ENCODE data around the gene TLR1.
"Not testable (repeated sequence)": the region's sequence is repeated elsewhere in the genome, so short reads cannot be mapped to it uniquely, and the experiment has no call there.

The TLR1 gene, protein sequence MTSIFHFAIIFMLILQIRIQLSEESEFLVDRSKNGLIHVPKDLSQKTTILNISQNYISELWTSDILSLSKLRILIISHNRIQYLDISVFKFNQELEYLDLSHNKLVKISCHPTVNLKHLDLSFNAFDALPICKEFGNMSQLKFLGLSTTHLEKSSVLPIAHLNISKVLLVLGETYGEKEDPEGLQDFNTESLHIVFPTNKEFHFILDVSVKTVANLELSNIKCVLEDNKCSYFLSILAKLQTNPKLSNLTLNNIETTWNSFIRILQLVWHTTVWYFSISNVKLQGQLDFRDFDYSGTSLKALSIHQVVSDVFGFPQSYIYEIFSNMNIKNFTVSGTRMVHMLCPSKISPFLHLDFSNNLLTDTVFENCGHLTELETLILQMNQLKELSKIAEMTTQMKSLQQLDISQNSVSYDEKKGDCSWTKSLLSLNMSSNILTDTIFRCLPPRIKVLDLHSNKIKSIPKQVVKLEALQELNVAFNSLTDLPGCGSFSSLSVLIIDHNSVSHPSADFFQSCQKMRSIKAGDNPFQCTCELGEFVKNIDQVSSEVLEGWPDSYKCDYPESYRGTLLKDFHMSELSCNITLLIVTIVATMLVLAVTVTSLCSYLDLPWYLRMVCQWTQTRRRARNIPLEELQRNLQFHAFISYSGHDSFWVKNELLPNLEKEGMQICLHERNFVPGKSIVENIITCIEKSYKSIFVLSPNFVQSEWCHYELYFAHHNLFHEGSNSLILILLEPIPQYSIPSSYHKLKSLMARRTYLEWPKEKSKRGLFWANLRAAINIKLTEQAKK

DNA sequence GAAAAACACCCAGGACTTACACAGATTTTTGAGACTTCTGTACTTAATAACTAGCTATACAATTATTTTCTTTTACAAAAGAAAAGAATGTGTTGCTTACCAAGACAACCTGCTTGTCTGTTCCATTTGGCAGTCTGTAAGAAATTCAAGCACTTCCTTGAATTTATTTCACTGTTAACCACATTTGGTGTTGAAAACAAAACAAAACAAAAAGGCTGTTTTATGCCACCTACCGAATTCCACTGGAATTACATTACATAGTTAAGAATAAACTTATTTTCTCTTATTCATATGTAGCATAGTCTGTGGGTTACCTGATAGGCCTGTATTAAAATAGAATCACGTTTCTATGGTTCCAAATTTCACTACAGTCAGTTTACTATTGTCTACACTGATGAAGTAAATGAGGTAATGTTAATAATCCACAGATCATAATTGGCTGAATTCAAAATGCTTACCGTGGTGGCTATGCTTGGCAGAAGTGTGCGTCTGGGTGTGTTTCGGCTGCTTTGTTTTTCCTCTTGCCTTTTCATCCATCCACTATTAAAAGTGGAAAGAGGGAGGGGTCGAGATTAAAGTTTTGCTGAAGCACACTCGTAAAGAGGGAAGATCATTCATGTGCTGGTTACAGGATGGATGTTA, at the start of gene TLR1:
Gene TLR1 (minus strand): TSS at position 138 of the 642 bp plus-strand sequence. CDS start 5,960 bp downstream, outside the sequence.
- no peak for DNase-seq

DNA sequence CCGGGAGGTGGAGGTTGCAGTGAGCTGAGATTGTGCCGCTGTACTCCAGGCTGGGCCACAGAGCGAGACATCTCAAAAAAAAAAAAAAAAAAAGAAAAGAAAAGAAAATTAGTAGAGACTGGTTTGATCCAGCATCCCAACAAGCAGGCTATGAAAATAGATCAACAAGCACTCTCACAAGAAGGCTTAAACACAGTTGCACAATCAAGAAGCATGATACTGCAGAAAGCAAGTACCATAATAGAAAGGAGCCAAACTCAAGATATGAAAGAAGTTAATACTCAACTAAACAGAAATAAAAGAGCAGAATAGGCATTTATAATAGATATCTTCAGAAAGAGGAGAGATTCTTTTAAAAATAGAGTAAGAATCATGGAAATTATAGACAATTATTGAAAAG, 41.4 kb upstream of the TLR1 start:
- DNase-seq = no peak

DNA sequence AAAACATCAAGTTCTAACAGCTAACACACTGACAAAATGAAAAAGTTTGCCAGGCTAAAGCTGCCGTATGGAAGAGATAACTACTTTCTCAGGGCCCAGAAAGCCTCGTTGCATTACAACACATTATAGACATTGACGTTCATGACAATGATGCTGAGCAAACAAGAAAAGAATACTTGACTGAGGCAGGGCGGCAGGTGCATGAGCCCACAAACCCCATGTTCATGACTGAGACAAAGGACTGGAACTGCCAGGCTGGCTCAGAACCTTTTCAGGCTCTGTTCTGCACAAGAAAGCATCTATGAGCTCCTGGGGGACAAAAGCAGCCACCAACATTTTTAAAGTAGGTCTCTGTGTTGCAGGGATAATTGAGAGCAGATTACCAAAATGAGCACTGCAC, 38.4 kb upstream of the TLR1 start:
- DNase-seq = no peak

DNA sequence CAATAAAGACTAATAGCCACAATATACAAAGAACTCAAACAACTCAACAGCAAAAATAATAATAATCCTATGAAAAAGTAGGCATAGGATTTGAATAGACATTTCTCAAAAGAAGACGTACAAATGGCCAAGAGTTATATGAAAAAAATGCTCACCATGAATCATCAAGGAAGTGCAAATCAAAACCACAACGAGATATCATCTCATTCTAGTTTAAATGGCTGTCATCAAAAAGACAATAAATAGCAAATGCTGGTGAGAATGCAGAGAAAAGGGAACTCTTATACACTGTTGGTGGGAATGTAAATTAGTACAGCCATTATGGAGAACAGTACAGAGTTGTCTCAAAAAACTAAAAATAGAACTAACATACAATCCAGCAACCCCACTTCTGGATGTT, 33.3 kb upstream of the TLR1 start:
- no peak for DNase-seq

DNA sequence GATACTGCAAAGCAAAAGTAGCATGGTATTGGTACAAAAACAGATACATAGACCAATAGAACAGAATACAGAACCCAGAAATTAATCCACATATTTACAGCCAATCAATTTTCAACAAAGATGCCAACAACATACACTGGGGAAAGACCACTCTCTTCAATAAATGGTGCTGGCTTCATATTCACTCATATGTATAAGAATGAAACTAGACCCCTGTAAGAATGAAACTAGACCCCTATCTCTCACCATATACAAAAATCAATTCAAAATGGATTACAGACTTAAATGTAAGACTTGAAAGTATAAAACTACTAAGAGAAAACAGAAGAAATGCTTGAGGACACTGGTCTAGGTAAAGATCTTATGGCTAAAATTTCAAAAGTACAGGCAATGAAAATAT, 32.7 kb upstream of the TLR1 start:
- DNase-seq = no peak

DNA sequence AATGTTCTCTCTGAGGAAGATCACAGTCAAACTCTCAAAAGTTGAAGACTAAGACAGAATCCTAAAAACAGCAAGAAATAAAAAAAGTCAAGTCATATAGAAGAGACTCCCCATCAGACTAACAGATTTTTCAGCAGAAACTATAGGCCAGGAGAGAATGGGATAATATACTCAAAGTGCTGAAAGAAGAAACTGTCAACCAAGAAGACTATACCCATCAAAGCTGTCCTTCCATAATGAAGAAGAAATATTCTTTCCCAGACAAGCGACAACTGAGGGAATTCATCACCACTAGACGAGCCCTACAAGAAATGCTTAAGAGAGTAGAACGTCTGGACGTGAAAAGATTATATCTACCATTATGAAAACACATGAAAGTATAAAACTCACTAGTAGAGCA, 30.0 kb upstream of the TLR1 start:
- no peak for DNase-seq

DNA sequence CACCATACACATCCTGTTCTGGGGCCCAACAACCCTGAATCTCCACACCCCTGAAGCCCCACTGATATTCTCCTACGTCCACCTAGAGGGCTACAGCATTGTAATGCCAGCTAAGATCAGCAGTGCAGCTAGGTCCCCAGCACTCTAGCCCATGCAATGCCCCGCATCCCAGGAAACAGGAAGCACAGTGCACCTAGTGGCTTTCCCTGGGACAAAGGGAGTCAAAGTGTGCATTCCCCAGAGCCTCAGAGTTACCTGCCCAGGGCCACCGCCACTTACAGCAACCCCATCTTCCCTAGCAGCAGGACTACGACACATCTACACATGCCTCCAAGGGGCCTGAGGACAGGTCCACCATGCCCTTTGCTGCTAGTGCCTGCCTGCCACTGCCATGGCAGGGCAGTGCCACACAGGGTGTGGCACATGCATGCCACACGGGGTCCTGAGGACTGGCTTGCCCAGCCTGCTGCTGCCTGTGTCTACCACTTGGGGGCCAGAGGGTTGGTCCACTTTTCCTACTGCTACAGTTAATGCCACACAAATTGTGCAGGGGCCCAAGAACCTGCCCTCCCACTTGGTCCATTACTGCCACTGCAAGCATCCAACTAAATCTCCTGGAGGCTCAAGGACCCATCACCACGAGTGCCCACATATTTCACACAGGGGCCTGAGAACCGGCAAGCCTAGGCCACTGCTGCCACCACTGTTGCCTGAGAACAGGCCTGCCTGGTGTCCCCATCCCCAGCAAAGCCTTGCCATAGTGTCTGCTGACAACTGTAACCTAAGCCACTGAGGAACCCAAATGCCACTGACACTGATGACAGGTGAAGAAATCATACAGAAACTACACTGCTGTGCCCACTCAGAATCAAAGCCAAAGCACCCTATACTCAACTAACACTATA, 28.3 kb upstream of the TLR1 start:
- DNase-seq = no peak

DNA sequence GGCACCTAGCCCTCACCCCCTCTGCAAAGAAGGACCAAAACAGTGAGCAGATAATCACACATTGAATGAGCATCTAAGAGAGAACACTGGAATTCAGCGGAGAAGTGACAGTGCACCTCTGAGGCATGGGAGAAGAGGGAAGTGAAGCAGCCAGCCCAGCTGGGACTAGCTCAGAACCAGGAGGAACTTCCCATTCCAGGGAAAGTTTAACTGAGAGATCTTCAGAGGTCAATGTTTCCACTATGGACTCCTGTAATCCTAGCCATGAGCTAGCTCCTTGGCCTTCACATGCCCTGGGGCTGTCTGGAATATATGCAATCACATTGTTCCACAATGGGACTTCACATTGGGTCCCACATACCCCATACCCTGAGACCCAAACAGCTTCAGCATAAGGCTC, 27.6 kb upstream of the TLR1 start:
- DNase-seq = no peak

DNA sequence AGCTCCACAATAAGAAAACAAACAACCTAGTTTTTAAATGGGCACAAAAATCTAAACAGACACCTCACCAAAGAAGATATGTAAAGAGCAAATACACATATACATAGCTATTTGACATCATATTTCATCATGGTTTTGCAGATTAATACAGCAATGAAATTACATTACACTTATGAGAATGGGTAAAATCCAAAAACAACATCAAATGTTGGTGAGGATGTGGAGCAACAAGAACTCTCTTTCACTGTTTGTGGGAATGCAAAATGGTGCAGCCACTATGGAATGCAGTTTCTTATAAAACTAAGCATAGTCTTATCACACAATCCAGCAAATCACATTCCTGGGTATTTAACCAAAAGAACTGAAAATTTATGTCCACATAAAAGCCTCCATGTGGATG, 27.1 kb upstream of the TLR1 start:
- no peak for DNase-seq

DNA sequence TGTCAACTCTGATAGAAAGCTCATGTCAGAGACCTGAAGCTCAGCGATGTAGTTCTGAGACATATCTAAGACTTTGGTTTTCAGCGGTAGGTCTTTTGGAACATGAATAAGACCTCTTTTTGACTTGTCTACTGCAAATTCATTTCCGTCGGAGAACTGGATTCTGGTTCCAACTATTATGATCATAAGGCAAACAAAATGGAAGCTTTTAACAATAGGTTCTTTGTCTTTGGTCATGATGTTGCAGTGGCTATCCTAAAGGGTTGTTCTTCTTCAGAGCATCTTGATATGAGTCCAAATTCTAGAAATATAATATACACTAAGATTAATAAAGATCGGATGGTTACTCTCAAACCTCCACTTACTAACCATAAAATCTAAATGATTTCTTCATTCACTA, 24.6 kb upstream of the TLR1 start:
- no peak for DNase-seq

DNA sequence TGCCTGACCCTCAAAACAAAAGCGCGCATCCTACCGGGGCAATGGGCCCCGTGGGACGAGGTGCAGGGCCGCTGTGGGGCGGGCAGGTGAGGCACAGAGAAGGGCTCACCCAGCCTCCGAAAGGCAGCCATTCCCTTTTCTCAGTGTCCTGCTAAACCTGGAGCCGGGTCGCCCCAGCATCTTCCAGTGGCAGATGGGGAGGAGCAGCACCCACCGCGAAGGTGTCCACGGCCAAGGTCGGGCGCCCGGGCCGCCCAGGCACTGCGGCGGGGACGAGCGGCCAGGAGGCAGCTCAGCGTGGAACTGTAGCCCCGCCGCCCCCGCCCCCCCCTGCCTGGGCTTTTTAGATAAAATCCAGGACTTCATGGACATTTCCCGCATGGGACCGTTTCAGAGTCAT, 19.2 kb upstream of the TLR1 start:
- DNase-seq = no peak

DNA sequence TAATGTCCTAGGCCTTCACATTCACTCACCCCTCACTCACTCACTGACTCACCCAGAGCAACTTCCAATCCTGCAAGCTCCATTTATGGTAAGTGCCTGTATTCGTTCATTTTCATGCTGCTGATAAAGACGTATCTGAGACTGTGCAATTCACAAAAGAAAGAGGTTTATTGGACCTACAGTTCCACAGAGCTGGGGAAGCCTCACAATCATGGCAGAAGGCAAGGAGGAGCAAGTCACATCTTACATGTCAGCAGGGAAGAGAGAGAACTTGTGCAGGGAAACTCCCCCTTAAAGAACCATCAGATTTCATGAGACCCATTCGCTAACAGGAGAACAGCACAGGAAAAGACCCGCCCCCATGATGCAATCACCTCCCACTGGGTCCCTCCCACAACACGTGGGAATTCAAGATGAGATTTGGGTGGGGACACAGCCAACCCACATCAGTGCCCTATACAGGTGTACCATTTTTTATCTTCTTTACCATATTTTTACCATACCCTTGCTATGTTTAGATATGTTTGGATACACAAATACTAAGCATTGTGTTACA, 18.2 kb upstream of the TLR1 start:
- no peak for DNase-seq

DNA sequence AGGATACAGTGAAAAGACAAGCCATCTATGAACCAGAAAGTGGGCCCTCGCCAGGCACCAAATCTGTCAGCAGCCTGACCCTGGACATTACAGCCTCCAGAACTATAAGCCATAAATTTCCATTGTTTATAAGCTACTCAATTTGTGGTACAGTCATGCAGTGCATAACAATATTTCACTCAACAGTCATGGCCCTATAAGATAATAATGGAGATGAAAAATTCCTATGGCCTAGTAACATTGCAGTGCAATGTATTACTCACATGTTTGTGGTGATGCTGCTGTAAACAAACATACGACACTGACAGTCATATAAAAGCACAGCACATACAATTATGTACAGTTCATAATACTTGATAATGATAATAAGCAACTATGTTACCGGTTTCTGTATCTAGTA, 17.1 kb upstream of the TLR1 start:
- no peak for DNase-seq

DNA sequence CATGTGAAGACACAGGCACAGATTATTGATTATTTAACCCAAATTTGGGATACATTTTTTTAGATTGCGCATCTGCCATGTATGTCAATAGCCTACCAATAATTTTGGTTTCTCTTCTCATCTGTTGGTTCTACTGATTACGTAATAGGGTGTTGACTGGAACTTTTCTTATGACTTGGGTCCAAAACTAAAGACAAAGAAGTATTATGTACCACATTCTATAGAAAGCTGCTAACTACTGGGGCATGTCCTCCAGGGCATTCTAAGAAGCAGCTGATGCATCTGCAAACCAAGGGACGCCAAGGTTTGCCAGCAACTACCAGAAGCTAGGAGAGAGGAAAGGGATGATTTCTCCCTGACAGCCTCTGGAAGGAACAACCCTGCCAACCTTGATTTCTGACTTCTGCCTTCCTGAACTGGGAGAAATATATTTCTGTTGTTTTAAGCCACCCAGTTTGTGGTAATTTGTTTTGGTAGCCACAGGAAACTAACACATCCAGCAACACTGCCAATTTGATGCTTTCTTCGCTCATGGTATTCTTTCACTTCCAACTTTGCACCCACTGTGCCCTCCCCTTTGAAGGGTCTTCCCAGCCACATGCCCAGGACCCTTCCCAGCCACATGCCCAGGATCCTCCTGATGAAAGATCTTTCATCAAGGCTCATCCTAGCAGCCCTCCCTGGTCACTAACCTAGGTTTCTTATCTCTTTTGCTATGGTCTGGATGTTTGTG, 15.9 kb upstream of the TLR1 start:
- no peak for DNase-seq

DNA sequence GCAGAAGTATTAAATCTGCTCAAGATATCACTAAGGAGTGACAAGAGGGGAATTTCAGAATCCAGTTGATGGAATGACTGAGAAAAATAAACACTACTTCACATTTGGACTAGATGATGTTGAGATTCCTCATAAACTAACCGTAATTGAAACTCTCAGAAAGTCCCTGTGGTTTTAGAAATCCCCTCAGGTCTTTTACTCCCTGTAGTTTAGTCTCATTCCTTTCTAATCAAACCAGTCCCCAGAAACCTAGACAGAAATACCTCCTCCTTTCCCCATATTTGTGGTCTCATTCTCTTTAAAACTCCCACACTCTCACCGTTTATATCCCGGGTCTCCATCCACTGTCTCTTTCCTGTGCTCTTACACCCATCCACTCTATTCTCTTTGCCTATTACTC, 15.0 kb upstream of the TLR1 start:
- DNase-seq = no peak

DNA sequence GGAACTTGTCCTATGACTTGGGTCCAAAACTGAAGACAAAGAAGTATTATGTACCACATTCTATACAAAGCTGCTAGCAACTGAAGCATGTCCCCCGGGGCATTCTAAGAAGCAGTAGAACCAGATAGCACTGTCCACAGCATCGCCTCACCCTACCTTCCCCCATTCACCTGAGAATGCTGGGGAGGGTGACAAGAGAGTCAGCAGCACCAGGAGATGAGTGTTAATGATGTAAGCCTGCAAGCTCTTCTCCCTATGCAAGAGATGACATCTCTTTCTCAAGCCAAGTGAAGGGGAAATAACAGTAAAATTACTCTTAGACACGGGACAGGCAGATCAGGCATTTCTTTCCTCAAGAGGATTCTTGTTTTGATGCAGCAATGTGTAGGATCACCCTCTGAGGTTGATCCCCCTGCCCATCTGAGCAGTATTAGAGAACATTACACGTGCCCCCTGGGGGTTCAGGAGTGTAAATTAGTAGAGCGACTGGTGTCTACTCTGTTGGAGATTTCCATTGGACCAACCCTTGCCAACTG, 13.9 kb upstream of the TLR1 start:
- DNase-seq = no peak

DNA sequence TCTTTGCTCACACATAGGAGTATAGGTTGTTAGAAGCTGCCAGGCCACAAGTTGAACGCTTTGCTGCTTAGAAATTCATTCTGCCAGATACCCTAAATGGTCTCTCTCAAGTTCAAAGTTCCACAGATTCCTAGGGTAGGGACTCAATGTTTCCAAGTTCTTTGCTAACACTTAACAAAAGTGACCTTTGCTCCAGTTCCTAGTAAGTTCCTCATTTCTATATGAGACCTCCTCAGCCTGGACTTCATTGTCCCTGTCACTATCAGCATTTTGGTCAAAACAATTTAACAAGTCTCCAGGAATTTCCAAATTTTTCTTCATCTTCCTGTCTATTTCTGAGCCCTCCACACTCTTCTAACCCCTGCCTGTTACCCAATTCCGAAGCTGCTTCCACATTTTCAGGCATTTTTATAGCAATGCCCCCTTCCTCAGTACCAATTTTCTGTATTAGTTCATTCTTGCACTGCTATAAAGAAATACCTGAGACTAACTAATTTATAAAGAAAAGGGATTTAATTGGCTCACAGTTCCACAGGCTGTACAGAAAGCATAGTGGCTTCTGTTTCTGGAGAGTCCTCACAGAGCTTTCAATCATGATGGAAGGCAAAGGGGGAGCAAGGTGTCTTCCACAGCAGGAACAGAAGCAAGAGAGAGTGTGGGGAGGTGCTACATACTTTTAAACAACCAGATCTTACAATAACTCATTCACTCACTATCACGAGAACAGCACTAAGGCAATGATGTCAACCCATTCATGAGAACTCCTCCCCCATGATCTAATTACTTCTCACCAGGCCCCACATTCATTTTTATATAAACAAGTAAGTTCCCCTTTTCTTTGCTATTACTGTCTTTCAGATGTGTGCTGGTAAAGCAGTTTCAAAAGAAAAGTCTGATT, 11.5 kb upstream of the TLR1 start:
- no peak for DNase-seq

DNA sequence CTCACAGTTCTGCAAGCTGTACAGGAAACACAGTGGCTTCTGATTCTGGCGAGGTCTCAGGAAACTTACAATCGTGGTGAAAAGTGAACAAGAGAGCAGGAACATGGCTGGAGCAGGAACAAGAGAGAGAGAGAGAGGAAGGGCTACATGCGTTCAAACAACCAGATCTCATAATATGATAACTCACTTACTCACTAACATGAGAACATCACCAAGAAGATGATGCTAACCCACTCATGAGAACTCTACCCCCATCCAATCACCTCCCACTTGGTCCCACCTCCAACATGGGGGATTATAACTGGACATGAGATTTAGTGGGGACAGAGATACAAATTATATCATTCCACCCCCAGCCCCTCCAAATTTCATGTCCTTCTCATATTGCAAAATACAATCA, 9.8 kb upstream of the TLR1 start:
- no peak for DNase-seq

DNA sequence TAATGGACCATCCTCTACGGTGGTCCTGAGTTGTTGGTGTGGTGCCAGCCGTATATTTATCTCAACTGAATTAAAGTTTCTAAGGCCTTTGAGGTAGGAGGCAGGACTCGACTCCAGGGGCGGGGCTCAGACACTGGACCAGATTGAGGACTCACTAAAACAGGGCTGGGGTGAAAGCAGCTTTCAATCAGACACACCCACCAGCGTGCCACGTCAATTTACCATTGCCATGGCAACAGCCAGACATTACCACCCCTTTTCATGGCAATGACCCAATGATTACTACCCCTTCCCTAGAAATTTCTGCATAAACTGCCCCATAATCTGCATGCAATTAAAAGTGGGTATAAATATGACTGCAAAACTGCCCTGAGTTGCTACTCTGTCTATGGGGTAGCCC, 6.7 kb upstream of the TLR1 start:
- DNase-seq = no peak

DNA sequence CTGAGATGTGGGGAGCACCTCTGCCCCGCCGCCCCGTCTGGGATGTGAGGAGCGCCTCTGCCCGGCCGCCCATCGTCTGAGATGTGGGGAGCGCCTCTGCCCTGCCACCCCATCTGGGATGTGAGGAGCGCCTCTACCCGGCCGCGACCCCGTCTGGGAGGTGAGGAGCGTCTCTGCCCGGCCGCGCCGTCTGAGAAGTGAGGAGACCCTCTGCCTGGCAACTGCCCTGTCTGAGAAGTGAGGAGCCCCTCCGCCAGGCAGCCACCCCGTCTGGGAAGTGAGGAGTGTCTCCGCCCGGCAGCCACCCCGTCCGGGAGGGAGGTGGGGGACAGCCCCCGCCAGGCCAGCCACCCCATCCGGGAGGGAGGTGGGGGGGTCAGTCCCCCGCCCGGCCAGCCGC, 2.9 kb upstream of the TLR1 start:
- DNase-seq = not testable (repeated sequence)

All from femur (tissue), 1 donor.